HepG2 (cell line): ENCODE results near the gene RAPGEF5. TPM values are rescaled to one million over a fixed set of nuclear protein-coding genes. Genes with fewer than 3 reads are reported as not detected.

Experiments used
- ATAC-seq: fragments of 200-7000 bp; cut with Tn5 transposase; 3 replicates; pipeline ENCODE4 v1.9.1; 2020; ENCODE audit warnings: mild to moderate bottlenecking, moderate library complexity
- BruUV-seq: library from RNA; stranded (reverse); fragments of 400-500 nt; replicated peaks from 2 replicates; lab custom pipeline; 2021; lab: Mats Ljungman, UMichigan
- CTCF ChIA-PET: fragments of 300-600 bp; formaldehyde crosslinking; extraction: SDS; loops from one replicate; lab custom pipeline; 2021; ENCODE audit warnings: low total read pairs, inconsistent platforms, low intra/inter-chr PET ratio; lab: Yijun Ruan, JAX
- POLR2A ChIA-PET: fragments of 350-600 bp; sonication (Branson Sonifier 250); formaldehyde crosslinking; loops from one replicate; lab custom pipeline; 2020; ENCODE audit warnings: antibody characterized with exemption, inconsistent platforms; lab: Yijun Ruan, JAX
- DNase-seq: peaks from one replicate; pipeline ENCODE4 v3.0.0-alpha.2; 2015; ENCODE audit warnings: low spot score
- FAIRE-seq: peaks from 3 replicates; lab custom pipeline; 2011; peaks lifted over from hg19 to GRCh38; lab: Jason Lieb, UNC
- H2AFZ ChIP-seq: one replicate; pipeline ENCODE4 v1.6.1; 2011; ENCODE audit warnings: low read length, inconsistent platforms
- H3K27ac ChIP-seq: fragments of 300-600 bp; 3 replicates; pipeline ENCODE4 v1.8.0; 2011; ENCODE audit warnings: mixed run types, mild to moderate bottlenecking, mixed read lengths, low read length, inconsistent platforms; ENCODE audit not compliant: insufficient read depth; ENCODE audit errors: extremely low read length
- H3K27me3 ChIP-seq, 2 experiments: fragments of 200-600 bp in 1 of 2; 2 replicates in 1 of 2; 3 replicates in 1 of 2; pipeline versions ENCODE4 v1.6.0 to v1.8.0; 2011; ENCODE audit warnings: low read length in 2 of 2, mild to moderate bottlenecking in 2 of 2, moderate library complexity in 2 of 2, inconsistent platforms in 1 of 2; ENCODE audit not compliant: insufficient read depth in 2 of 2, control insufficient read depth in 1 of 2
- H3K36me3 ChIP-seq, 2 experiments: fragments of 200-600 bp in 1 of 2; replicated peaks in 1 of 2; 2 replicates in 1 of 2; 3 replicates in 1 of 2; pipeline versions ENCODE4 v1.5.1 to v1.8.0; 2011; ENCODE audit warnings: low read length in 2 of 2, inconsistent platforms in 1 of 2; ENCODE audit not compliant: insufficient read depth in 2 of 2, control insufficient read depth in 1 of 2
- H3K4me1 ChIP-seq: 2 replicates; pipeline ENCODE4 v1.5.1; 2012; ENCODE audit warnings: low read length, inconsistent platforms; ENCODE audit not compliant: insufficient read depth
- H3K4me2 ChIP-seq: 2 replicates; pipeline ENCODE4 v1.6.0; 2011; ENCODE audit warnings: low read depth, low read length, inconsistent platforms
- H3K4me3 ChIP-seq, 3 experiments: fragments of 200-600 bp in 1 of 3; sonication (generic), shearing (Covaris generic) in 1 of 3; replicated peaks in 1 of 3; 2 replicates each; pipeline ENCODE4 v1.5.1; 2011 to 2016; ENCODE audit warnings: low read length in 3 of 3, inconsistent platforms in 2 of 3, low read depth in 2 of 3, mild to moderate bottlenecking in 2 of 3, control low read depth in 1 of 3, mixed read lengths in 1 of 3; ENCODE audit not compliant: insufficient read depth in 1 of 3
- H3K79me2 ChIP-seq: one replicate; pipeline ENCODE4 v1.6.1; 2011; ENCODE audit warnings: low read length, inconsistent platforms; ENCODE audit not compliant: insufficient read depth
- H3K9ac ChIP-seq: 2 replicates; pipeline ENCODE4 v1.6.0; 2011; ENCODE audit warnings: mild to moderate bottlenecking, low read depth, low read length, inconsistent platforms; ENCODE audit not compliant: insufficient read depth
- H3K9me3 ChIP-seq: 2 replicates; pipeline ENCODE4 v1.5.1; 2012; ENCODE audit warnings: mild to moderate bottlenecking, low read length
- H4K20me1 ChIP-seq: 2 replicates; pipeline ENCODE4 v1.6.0; 2011; ENCODE audit warnings: inconsistent platforms, mild to moderate bottlenecking, low read length, moderate library complexity; ENCODE audit not compliant: insufficient read depth
- ARNT ChIP-seq: fragments of 450-650 bp; IDR thresholded peaks from 2 replicates; pipeline ENCODE4 v1.6.1; 2017
- CEBPB ChIP-seq: IDR thresholded peaks from 2 replicates; pipeline ENCODE4 v1.6.1; 2011; ENCODE audit warnings: low read depth, low read length, improper control_type of control experiment, borderline replicate concordance
- HCFC1 ChIP-seq: fragments of 150-350 bp; IDR thresholded peaks from 2 replicates; pipeline ENCODE4 v1.6.1; 2014; ENCODE audit warnings: low read depth, low read length
- HNRNPK ChIP-seq: fragments of 200-400 bp; formaldehyde crosslinking; IDR thresholded peaks from 2 replicates; pipeline ENCODE4 v1.6.1; 2018; ENCODE audit warnings: low read length, low read depth, moderate library complexity, mild to moderate bottlenecking; ENCODE audit not compliant: poor library complexity, severe bottlenecking
- NPAS2 ChIP-seq: sonication (generic); formaldehyde crosslinking; IDR thresholded peaks from 2 replicates; pipeline ENCODE4 v1.8.0; 2022; ENCODE audit warnings: mild to moderate bottlenecking, missing genetic modification reagents, borderline replicate concordance
- PCBP1 ChIP-seq: fragments of 200-400 bp; formaldehyde crosslinking; IDR thresholded peaks from 2 replicates; pipeline ENCODE4 v1.6.1; 2017; ENCODE audit warnings: mild to moderate bottlenecking, low read depth, low read length, borderline replicate concordance
- PHF5A ChIP-seq: IDR thresholded peaks from one replicate; pipeline ENCODE4 v1.6.1; 2018; ENCODE audit warnings: low read depth, missing genetic modification reagents; ENCODE audit not compliant: unreplicated experiment
- PRPF4 ChIP-seq: fragments of 200-400 bp; formaldehyde crosslinking; IDR thresholded peaks from 2 replicates; pipeline ENCODE4 v1.6.1; 2016; ENCODE audit warnings: low read length, low read depth; ENCODE audit not compliant: poor library complexity, severe bottlenecking
- ZBTB40 ChIP-seq, 2 experiments: fragments of 450-650 bp in 1 of 2; sonication (generic) in 1 of 2; formaldehyde crosslinking in 1 of 2; IDR thresholded peaks; 2 replicates each; pipeline versions ENCODE4 v1.6.1 to v1.8.0; 2016 to 2022; ENCODE audit warnings: antibody characterized with exemption in 1 of 2, mild to moderate bottlenecking in 1 of 2, missing genetic modification reagents in 1 of 2
- ZFP82 ChIP-seq: sonication (generic); formaldehyde crosslinking; IDR thresholded peaks from 2 replicates; pipeline ENCODE4 v1.5.1; 2020; ENCODE audit warnings: mild to moderate bottlenecking, missing genetic modification reagents, borderline replicate concordance
- ZNF484 ChIP-seq: sonication (generic); formaldehyde crosslinking; IDR thresholded peaks from 2 replicates; pipeline ENCODE4 v1.5.1; 2020; ENCODE audit warnings: mild to moderate bottlenecking, low read depth, missing genetic modification reagents, borderline replicate concordance
- ZNF558 ChIP-seq: sonication (generic); formaldehyde crosslinking; IDR thresholded peaks from 2 replicates; pipeline ENCODE4 v1.9.0; 2022; ENCODE audit warnings: mild to moderate bottlenecking, missing genetic modification reagents, borderline replicate concordance
- WGBS: methylation state at CpG from one replicate; pipeline ENCODE4 v1.1.6; 2017; ENCODE audit warnings: low lambda C conversion rate; 5-methylcytosine and 5-hydroxymethylcytosine counted together
- in situ Hi-C: cut with HindIII; loops from 2 replicates; pipeline ENCODE4 v1.10.0; 2017; ENCODE audit warnings: low pct_unique_long_range_greater_than_20kb; ENCODE audit not compliant: extremely low pct_ligation_motif_present
- intact Hi-C: fragments of 100-400 bp; cut with micrococcal nuclease; formaldehyde crosslinking; loops from one replicate; pipeline ENCODE4 v1.10.0; 2022; ENCODE audit not compliant: unreplicated experiment
- polyA plus RNA-seq, 8 experiments: library from polyadenylated mRNA; depleted of rRNA in 3 of 8; stranded (reverse) in 7 of 8; unstranded in 1 of 8; fragments of >200 nt; fragmentation: Illumina TruSeq in 4 of 8; extraction: Trizol in 4 of 8; gene quantifications; 2 replicates each; pipeline versions ENCODE4 v1.2.1 to v1.2.3, GENCODE V29; 2011 to 2016; ENCODE audit warnings: low read depth in 4 of 8, missing spikeins in 1 of 8, mixed read lengths in 1 of 8; ENCODE audit not compliant: insufficient read depth in 1 of 8
- total RNA-seq, 5 experiments: library from RNA; depleted of rRNA; stranded (reverse); fragments of >200 nt; fragmentation: Illumina TruSeq; extraction: Trizol; gene quantifications; 2 replicates each; pipeline ENCODE4 v1.2.3, GENCODE V29; 2016; ENCODE audit warnings: low read depth in 1 of 5
- TF ChIP-seq, protein P1 (sequence below): sonication (generic); formaldehyde crosslinking; IDR thresholded peaks from 2 replicates; pipeline ENCODE4 v1.8.1; 2023; ENCODE audit warnings: missing genetic modification reagents, mild to moderate bottlenecking, borderline replicate concordance
- TF ChIP-seq, protein P2 (sequence below): sonication (generic); IDR thresholded peaks from 2 replicates; pipeline ENCODE4 v1.6.1; 2016; ENCODE audit warnings: low read depth, borderline replicate concordance

The RAPGEF5 gene
- total and polyA plus RNA-seq, 2 of the 13 experiments (the other 11 are each of a cell fraction or from before 2014, with no cell fraction given), result 17.1 to 23.4 TPM

- Histone ChIP-seq H2AFZ (no peak overlapping the region), H3K9ac (no peak overlapping the region), H4K20me1 (peaks cover 92% of the 10 kb centered on the region), H3K9me3 (no peaks in the 10 kb centered on the region), H3K4me3 (no peak overlapping the region), H3K27ac (no peak overlapping the region), H3K4me2 (no peak overlapping the region), H3K27me3 (no peaks in the 10 kb centered on the region), H3K79me2 (peaks cover 95% of the 10 kb centered on the region), H3K4me1 (peaks cover 88% of the 10 kb centered on the region), H3K36me3 (peaks cover 0 to 8% of the 10 kb centered on the region in 2 experiments; a peak in 2 of 5 replicates)
- TF ChIP-seq ARNT, result no peak
- TF ChIP-seq NPAS2 (CRISPR knock-in tag), result no peak
- TF ChIP-seq PCBP1, result no peak
- TF ChIP-seq, protein P1, sequence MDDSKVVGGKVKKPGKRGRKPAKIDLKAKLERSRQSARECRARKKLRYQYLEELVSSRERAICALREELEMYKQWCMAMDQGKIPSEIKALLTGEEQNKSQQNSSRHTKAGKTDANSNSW, result no peak
- TF ChIP-seq, protein P2, sequence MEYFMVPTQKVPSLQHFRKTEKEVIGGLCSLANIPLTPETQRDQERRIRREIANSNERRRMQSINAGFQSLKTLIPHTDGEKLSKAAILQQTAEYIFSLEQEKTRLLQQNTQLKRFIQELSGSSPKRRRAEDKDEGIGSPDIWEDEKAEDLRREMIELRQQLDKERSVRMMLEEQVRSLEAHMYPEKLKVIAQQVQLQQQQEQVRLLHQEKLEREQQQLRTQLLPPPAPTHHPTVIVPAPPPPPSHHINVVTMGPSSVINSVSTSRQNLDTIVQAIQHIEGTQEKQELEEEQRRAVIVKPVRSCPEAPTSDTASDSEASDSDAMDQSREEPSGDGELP, result no peak
- no peak for TF ChIP-seq HCFC1
- no peak for TF ChIP-seq ZNF484
- no peak for TF ChIP-seq CEBPB
- TF ChIP-seq PRPF4, result no peak
- no peak for TF ChIP-seq ZFP82
- no peak for TF ChIP-seq PHF5A (CRISPR knock-in tag)
- no peak for TF ChIP-seq ZNF558
- no peak for TF ChIP-seq HNRNPK
- TF ChIP-seq ZBTB40 (IDR thresholded peaks at IDR 0.05), result no peak
- no peak for TF ChIP-seq ZBTB40 (CRISPR knock-in tag; IDR thresholded peaks at IDR 0.05)
- CTCF ChIA-PET, result no interaction called here
- 95% methylated on average over 3 of the region's 3 CpGs for WGBS
- in situ Hi-C loops (no loop called here), intact Hi-C loops (no loop called here)
- BruUV-seq, result no TSS peak
- DNase-seq (no peak), ATAC-seq (no peak), FAIRE-seq (no peak)
- POLR2A ChIA-PET, result interaction anchor here (1.3 kb wide), 1 partner anchor 25 kb away, joined by 3 read pairs; the partner anchor contains the start of gene RAPGEF5
Measured at GRCh38 chr7:22332461-22332870, 24.5 kb downstream of the RAPGEF5 start.
